Activated CD8-positive, alpha-beta T cell treated with anti-CD3 and anti-CD28 coated beads, Interleukin-2, amount 10 ng/mL, durations not matched to agents 7 days and 5 days (primary cell): ENCODE measurements around the gene LAT. TPM values are rescaled to one million over a fixed set of nuclear protein-coding genes. Genes with fewer than 3 reads are reported as not detected.

Experiments used
- ATAC-seq: fragments of 150-1000 bp; cut with Tn5 transposase; one replicate; pipeline ENCODE4 v1.10.0; 2021; ENCODE audit warnings: moderate library complexity
- CTCF ChIA-PET: fragments of 350-600 bp; sonication (Branson Sonifier 250); formaldehyde crosslinking; loops from one replicate; lab custom pipeline; 2021; ENCODE audit warnings: antibody characterized with exemption; lab: Charles Lee
- POLR2A ChIA-PET: fragments of 350-600 bp; sonication (Branson Sonifier 250); formaldehyde crosslinking; loops from one replicate; lab custom pipeline; 2021; ENCODE audit warnings: antibody characterized with exemption; lab: Charles Lee
- DNase-seq: peaks from one replicate; pipeline ENCODE4 v3.0.0-alpha.2; 2020
- H3K27ac Mint-ChIP-seq: one replicate; pipeline ENCODE4 v1.8.0; 2021; ENCODE audit warnings: mild to moderate bottlenecking, mixed read lengths
- H3K27me3 Mint-ChIP-seq: one replicate; pipeline ENCODE4 v1.8.0; 2021; ENCODE audit warnings: low read depth, mixed read lengths
- H3K36me3 Mint-ChIP-seq: one replicate; pipeline ENCODE4 v1.8.0; 2021; ENCODE audit warnings: low read depth, mixed read lengths
- H3K4me1 Mint-ChIP-seq: one replicate; pipeline ENCODE4 v1.8.0; 2021; ENCODE audit warnings: low read depth, mixed read lengths
- H3K4me3 Mint-ChIP-seq: one replicate; pipeline ENCODE4 v1.8.0; 2021; ENCODE audit warnings: mild to moderate bottlenecking, mixed read lengths
- H3K9me3 Mint-ChIP-seq: one replicate; pipeline ENCODE4 v1.8.0; 2022; ENCODE audit warnings: mixed read lengths; ENCODE audit not compliant: insufficient read depth
- total RNA-seq, 2 experiments: library from RNA; stranded (reverse); gene quantifications; one replicate each; pipeline ENCODE4 v1.2.3, GENCODE V29; 2021

The LAT gene
- total RNA-seq, 2 experiments from 2014 or later, result 270 to 288 TPM

- H3K4me1 Mint-ChIP-seq, result peaks cover 61% of the 10 kb centered on the region
- no peak for ATAC-seq
- no peaks in the 10 kb centered on the region for H3K27me3 Mint-ChIP-seq
- H3K4me3 Mint-ChIP-seq, result no peak overlapping the region
- ChIA-PET POLR2A (interaction anchor here (0.7 to 3.3 kb wide), 5 partner anchors 12 to 44 kb away, joined by 3 to 13 read pairs (median 4); no protein-coding TSS in a partner anchor), CTCF (interaction anchor here (2.3 kb wide), 1 partner anchor 39 kb away, joined by 7 read pairs; the partner anchor contains the start of gene LAT)
- H3K9me3 Mint-ChIP-seq, result no peaks in the 10 kb centered on the region
- no peak for DNase-seq
- no peaks in the 10 kb centered on the region for H3K36me3 Mint-ChIP-seq
- H3K27ac Mint-ChIP-seq, result peak overlapping the region; percentile 89
Measured at GRCh38 chr16:29024278-29024677, 39.4 kb downstream of the LAT start.

- DNase-seq (no peak), ATAC-seq (peak; percentile 24)
- Mint-ChIP-seq H3K9me3 (no peaks in the 10 kb centered on the region), H3K27me3 (no peaks in the 10 kb centered on the region), H3K4me1 (peaks cover 66% of the 10 kb centered on the region), H3K36me3 (no peaks in the 10 kb centered on the region), H3K4me3 (no peak overlapping the region), H3K27ac (peak overlapping the region; percentile 87)
- CTCF ChIA-PET, result interaction anchor here (2.3 kb wide), 1 partner anchor 40 kb away, joined by 7 read pairs; the partner anchor contains the start of gene LAT
- POLR2A ChIA-PET, result interaction anchor here (0.6 to 3.3 kb wide), 4 partner anchors 13 to 40 kb away, joined by 3 to 13 read pairs (median 4); partner anchors contain the start of gene LAT
Measured at GRCh38 chr16:29025218-29025617, 40.4 kb downstream of the LAT start.

DNA sequence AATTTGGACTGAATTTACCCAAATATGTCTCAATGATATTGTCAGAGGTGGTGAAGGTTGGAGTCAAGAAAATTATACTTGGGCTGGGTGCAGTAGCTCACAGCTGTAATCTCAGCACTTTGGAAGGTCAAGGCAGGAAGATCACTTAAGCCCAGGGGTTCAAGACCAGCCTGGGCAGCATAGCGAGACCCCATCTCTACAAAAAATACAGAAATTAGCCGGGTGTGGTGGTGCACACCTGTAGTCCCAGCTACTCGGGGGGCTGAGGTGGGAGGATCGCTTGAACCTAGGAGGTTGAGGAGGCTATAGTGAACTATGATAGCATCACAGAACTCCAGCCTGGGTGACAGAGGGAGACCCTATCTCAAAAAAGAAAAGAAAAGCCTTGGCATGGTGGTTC is 40.9 kb downstream of the LAT start:
- DNase-seq, result no peak
- H3K9me3 Mint-ChIP-seq, result no peaks in the 10 kb centered on the region
- no peak for ATAC-seq
- CTCF ChIA-PET, result interaction anchor here (2.3 kb wide), 1 partner anchor 40 kb away, joined by 7 read pairs; the partner anchor contains the start of gene LAT
- H3K27ac Mint-ChIP-seq, result peak overlapping the region; percentile 87
- POLR2A ChIA-PET, result interaction anchor here (0.8 to 3.3 kb wide), 3 partner anchors 13 to 38 kb away, joined by 3 to 13 read pairs (median 6); no protein-coding TSS in a partner anchor
- H3K27me3 Mint-ChIP-seq, result no peaks in the 10 kb centered on the region
- H3K36me3 Mint-ChIP-seq, result no peaks in the 10 kb centered on the region
- H3K4me1 Mint-ChIP-seq, result peaks cover 64% of the 10 kb centered on the region
- H3K4me3 Mint-ChIP-seq, result no peak overlapping the region

- POLR2A ChIA-PET, result interaction anchor here (0.8 to 3.2 kb wide), 9 partner anchors 8 to 54 kb away, joined by 3 to 15 read pairs (median 5); partner anchors contain the start of genes LAT and SPNS1
- H3K4me1 Mint-ChIP-seq, result peaks cover 41% of the 10 kb centered on the region
- no peak for DNase-seq
Measured at GRCh38 chr16:29028457-29029167, 43.8 kb downstream of the LAT start.

DNA sequence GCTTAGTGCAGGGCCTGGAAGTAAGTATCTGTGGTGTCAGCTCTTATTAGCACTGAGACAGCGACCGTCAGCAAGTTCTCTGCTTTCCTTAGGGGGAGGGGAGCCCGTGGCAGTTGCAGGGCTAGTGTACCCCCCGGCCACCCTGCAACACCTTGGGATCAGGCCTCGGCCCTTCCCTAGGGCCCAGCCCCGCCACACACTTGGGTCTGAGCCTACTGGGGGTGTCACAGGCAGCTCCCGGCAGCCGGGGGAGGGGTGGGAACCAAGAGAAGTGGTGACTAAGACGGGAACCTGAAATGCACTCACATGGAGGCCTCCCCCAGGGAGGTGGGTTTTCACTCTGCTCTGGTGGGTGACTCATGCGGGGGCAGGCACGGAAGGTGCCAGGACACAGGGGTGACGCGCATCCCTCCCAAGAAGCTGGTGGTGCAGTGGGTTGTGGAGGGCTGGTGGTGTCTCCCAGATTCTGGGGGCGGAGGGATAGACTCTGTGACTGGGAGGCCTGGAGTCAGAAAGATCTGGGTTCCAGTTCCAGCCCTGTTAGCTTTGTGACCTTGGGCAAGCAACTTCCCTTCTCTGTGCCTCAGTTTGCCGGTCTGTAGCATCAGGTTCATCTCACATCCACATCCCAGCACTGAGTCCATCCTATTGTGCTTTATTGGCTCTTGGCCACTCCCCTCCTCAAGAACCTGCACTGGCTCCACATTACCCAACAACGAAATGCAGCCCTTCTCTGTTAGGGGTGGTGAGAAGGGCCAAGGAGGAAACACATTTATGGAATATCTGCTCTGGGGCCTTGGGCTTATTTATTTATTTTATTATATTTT is 44.5 kb downstream of the LAT start:
- Mint-ChIP-seq H3K27ac (peak overlapping the region; percentile 74), H3K4me1 (peaks cover 33% of the 10 kb centered on the region), H3K4me3 (no peak overlapping the region), H3K36me3 (no peaks in the 10 kb centered on the region), H3K9me3 (no peaks in the 10 kb centered on the region), H3K27me3 (no peaks in the 10 kb centered on the region)
- ChIA-PET POLR2A (interaction anchor here (0.8 to 3.2 kb wide), 10 partner anchors 9 to 55 kb away, joined by 3 to 15 read pairs (median 5); partner anchors contain the start of genes LAT and SPNS1), CTCF (interaction anchor here (0.9 to 2.4 kb wide), 4 partner anchors 9 to 55 kb away, joined by 3 to 8 read pairs (median 4); partner anchors contain the start of gene SPNS1)
- ATAC-seq (peak; percentile 71), DNase-seq (peak; percentile 73)

More at GRCh38 chr16:29028457-29029167, 43.8 kb downstream of the LAT start:
- no peaks in the 10 kb centered on the region for H3K36me3 Mint-ChIP-seq
- no peak overlapping the region for H3K4me3 Mint-ChIP-seq
- no peaks in the 10 kb centered on the region for H3K9me3 Mint-ChIP-seq
- ATAC-seq, result no peak
- H3K27ac Mint-ChIP-seq, result peak overlapping the region; percentile 74
- CTCF ChIA-PET, result interaction anchor here (0.9 to 2.4 kb wide), 4 partner anchors 8 to 55 kb away, joined by 3 to 8 read pairs (median 4); no protein-coding TSS in a partner anchor
- no peaks in the 10 kb centered on the region for H3K27me3 Mint-ChIP-seq

DNA sequence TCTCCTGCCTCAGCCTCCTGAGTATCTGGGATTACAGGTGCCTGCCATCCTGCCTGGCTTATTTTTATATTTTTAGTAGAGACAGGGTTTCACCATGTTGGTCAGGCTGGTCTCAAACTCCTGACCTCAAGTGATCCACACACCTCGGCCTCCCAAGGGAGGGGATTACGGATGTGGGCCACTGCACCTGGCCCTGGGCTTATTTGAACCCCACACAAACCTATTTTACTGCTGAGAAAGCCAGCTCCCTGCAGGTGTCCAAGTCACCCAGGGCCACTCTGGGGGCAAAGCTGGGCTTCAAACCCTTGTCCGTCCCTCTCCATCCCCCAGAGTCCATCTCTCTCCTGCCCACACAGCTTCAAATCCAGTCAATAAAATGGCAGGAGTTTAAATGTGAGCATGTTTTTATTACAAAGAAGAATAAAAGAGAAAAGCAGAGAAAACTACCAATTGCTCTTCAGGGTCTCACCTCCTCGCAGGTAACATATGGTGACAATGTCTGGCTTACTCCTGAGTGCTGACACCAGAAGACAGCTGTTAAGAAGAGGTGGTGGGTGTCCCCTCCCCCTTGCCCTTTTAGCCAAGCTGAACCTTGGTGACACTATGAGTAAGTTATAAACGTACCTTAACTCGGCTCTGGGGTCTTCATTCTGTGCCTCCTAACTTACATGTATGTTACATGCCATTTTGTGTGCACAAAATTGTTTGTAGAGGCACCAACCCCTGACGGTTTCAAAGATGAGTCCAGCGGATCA is 45.4 kb downstream of the LAT start:
- POLR2A ChIA-PET, result interaction anchor here (0.9 to 3.2 kb wide), 7 partner anchors 10 to 45 kb away, joined by 3 to 15 read pairs (median 5); partner anchors contain the start of gene LAT
- ATAC-seq (no peak), DNase-seq (no peak)
- Mint-ChIP-seq H3K9me3 (no peaks in the 10 kb centered on the region), H3K4me3 (no peak overlapping the region), H3K27ac (no peak overlapping the region), H3K4me1 (peaks cover 24% of the 10 kb centered on the region), H3K27me3 (no peaks in the 10 kb centered on the region), H3K36me3 (no peaks in the 10 kb centered on the region)
- CTCF ChIA-PET, result interaction anchor here (0.8 to 2.4 kb wide), 3 partner anchors 9 to 56 kb away, joined by 3 to 8 read pairs (median 4); partner anchors contain the start of gene SPNS1

Other genes starting within 250 kb of the LAT start
- 1 to 10 TPM; 3.7 to 4.3 TPM for gene NPIPB9, start 233.3 kb upstream of the LAT start, total RNA-seq
- 100 to 1,000 TPM; 256 to 269 TPM for gene ATXN2L, start 162.1 kb upstream of the LAT start, total RNA-seq
- gene TUFM, start 138.7 kb upstream of the LAT start, total RNA-seq, result 100 to 1,000 TPM; 150 to 153 TPM
- gene SH2B1, start 121.2 kb upstream of the LAT start, total RNA-seq, result 10 to 100 TPM; 47.8 to 52.2 TPM
- 1 to 10 TPM; 1.8 to 2.1 TPM for gene ATP2A1, start 106.6 kb upstream of the LAT start, total RNA-seq
- 10 to 100 TPM; 22.5 to 23.2 TPM for gene RABEP2, start 59.8 kb upstream of the LAT start, total RNA-seq
- under 1 TPM; 0.52 to 0.68 TPM for gene CD19, start 53.1 kb upstream of the LAT start, total RNA-seq
- gene NFATC2IP, start 34.1 kb upstream of the LAT start, total RNA-seq, result 100 to 1,000 TPM; 113 to 120 TPM
- gene SPNS1, start 10.3 kb upstream of the LAT start, total RNA-seq, result 10 to 100 TPM; 28.3 to 29.0 TPM